MM.1S (cell line): ENCODE measurements around the gene HDLBP.

Source experiments
- DNase-seq: peaks from one replicate; pipeline ENCODE4 v3.0.0-alpha.2; 2015
- H2AFZ ChIP-seq: fragments of 300-600 bp; sonication (generic); 2 replicates; pipeline ENCODE4 v1.6.0; 2016; ENCODE audit warnings: antibody characterized with exemption, low read length
- H3F3A ChIP-seq: fragments of 300-600 bp; sonication (generic); 2 replicates; pipeline ENCODE4 v1.6.1; 2016; ENCODE audit warnings: mild to moderate bottlenecking, antibody characterized with exemption, low read length, moderate library complexity, mixed read lengths; ENCODE audit not compliant: insufficient read depth
- H3K27ac ChIP-seq: fragments of 300-600 bp; sonication (generic); 2 replicates; pipeline ENCODE4 v1.5.1; 2016; ENCODE audit warnings: mild to moderate bottlenecking, low read length
- H3K27me3 ChIP-seq: fragments of 300-600 bp; sonication (generic); replicated peaks from 2 replicates; pipeline ENCODE4 v1.6.0; 2016; ENCODE audit warnings: low read length; ENCODE audit not compliant: insufficient read depth
- H3K36me3 ChIP-seq: fragments of 300-600 bp; sonication (generic); replicated peaks from 2 replicates; pipeline ENCODE4 v1.6.1; 2016; ENCODE audit warnings: mild to moderate bottlenecking, low read length, mixed read lengths; ENCODE audit not compliant: insufficient read depth
- H3K4me1 ChIP-seq: fragments of 300-600 bp; sonication (generic); 2 replicates; pipeline ENCODE4 v1.6.1; 2016; ENCODE audit warnings: low read length, mixed read lengths
- H3K4me2 ChIP-seq: fragments of 300-600 bp; sonication (generic); 2 replicates; pipeline ENCODE4 v1.6.0; 2016; ENCODE audit warnings: low read depth, low read length
- H3K4me3 ChIP-seq: fragments of 300-600 bp; sonication (generic); 2 replicates; pipeline ENCODE4 v1.5.1; 2016; ENCODE audit warnings: low read length, mixed read lengths
- H3K79me2 ChIP-seq: fragments of 300-600 bp; sonication (generic); 2 replicates; pipeline ENCODE4 v1.6.1; 2016; ENCODE audit warnings: mixed run types, low read length, mixed read lengths
- H3K9ac ChIP-seq: fragments of 300-600 bp; sonication (generic); 2 replicates; pipeline ENCODE4 v1.6.1; 2016; ENCODE audit warnings: low read length, mixed read lengths
- H3K9me2 ChIP-seq: fragments of 300-600 bp; sonication (generic); replicated peaks from 2 replicates; pipeline ENCODE4 v1.6.1; 2016; ENCODE audit warnings: mild to moderate bottlenecking, low read length, mixed read lengths; ENCODE audit not compliant: insufficient read depth
- H3K9me3 ChIP-seq: fragments of 300-600 bp; sonication (generic); replicated peaks from 2 replicates; pipeline ENCODE4 v1.6.1; 2016; ENCODE audit warnings: mild to moderate bottlenecking, low read length, mixed read lengths; ENCODE audit not compliant: insufficient read depth
- H4K20me1 ChIP-seq: fragments of 300-600 bp; sonication (generic); 2 replicates; pipeline ENCODE4 v1.6.1; 2016; ENCODE audit warnings: mild to moderate bottlenecking, low read length, moderate library complexity, mixed read lengths; ENCODE audit not compliant: insufficient read depth
- CTCF ChIP-seq: fragments of 300-600 bp; sonication (generic); IDR thresholded peaks from 2 replicates; pipeline ENCODE4 v1.5.1; 2016; ENCODE audit warnings: antibody characterized with exemption, low read length, mixed read lengths
- EZH2 ChIP-seq: fragments of 300-600 bp; sonication (generic); optimal IDR thresholded peaks from 2 replicates; pipeline ENCODE3; 2017; ENCODE audit warnings: low read depth, mild to moderate bottlenecking, antibody characterized with exemption, low read length, mixed read lengths
- EZH2phosphoT487 ChIP-seq: fragments of 300-600 bp; sonication (generic); IDR thresholded peaks from 2 replicates; pipeline ENCODE4 v1.6.1; 2018; ENCODE audit warnings: antibody characterized with exemption, low read length

The HDLBP gene

GRCh38 chr2:241340631-241341163, 25.2 kb upstream of the HDLBP start:
- Histone ChIP-seq H3K27ac (peak overlapping the region; percentile 61), H3K9me3 (no peaks in the 10 kb centered on the region), H4K20me1 (no peaks in the 10 kb centered on the region), H3K9me2 (no peaks in the 10 kb centered on the region), H3K36me3 (peaks cover 6% of the 10 kb centered on the region; the same call in 1 of the 2 replicates), H3K4me3 (peak overlapping the region; percentile 4; the same call in 1 of the 2 replicates), H3K79me2 (peaks cover 43% of the 10 kb centered on the region), H2AFZ (no peak overlapping the region), H3F3A (peaks cover 38% of the 10 kb centered on the region), H3K27me3 (no peaks in the 10 kb centered on the region), H3K4me1 (peaks cover 44% of the 10 kb centered on the region), H3K4me2 (peak overlapping the region; percentile 71; the same call in 1 of the 2 replicates), H3K9ac (peak overlapping the region; percentile 0; the same call in 1 of the 2 replicates)
- DNase-seq: peak; percentile 82
- no peak for TF ChIP-seq EZH2

- Histone ChIP-seq H3K27me3 (no peaks in the 10 kb centered on the region), H3K36me3 (peaks cover 6% of the 10 kb centered on the region; the same call in 1 of the 2 replicates), H3K4me2 (peak overlapping the region; percentile 71), H3K9ac (peak overlapping the region; percentile 0; the same call in 1 of the 2 replicates), H3K9me3 (no peaks in the 10 kb centered on the region), H3F3A (peaks cover 45% of the 10 kb centered on the region), H3K4me3 (peak overlapping the region; percentile 11; the same call in 1 of the 2 replicates), H3K27ac (peak overlapping the region; percentile 61), H3K9me2 (no peaks in the 10 kb centered on the region), H3K79me2 (peaks cover 44% of the 10 kb centered on the region), H2AFZ (no peak overlapping the region), H3K4me1 (peaks cover 51% of the 10 kb centered on the region), H4K20me1 (no peaks in the 10 kb centered on the region)
- no peak for TF ChIP-seq EZH2
- no peak for TF ChIP-seq EZH2phosphoT487
- TF ChIP-seq CTCF: no peak
- peak; percentile 24 for DNase-seq
Measured at GRCh38 chr2:241339839-241340630, 24.6 kb upstream of the HDLBP start.

GRCh38 chr2:241334813-241335212, 19.3 kb upstream of the HDLBP start:
- Histone ChIP-seq H4K20me1 (no peaks in the 10 kb centered on the region), H3K27ac (no peak overlapping the region), H2AFZ (no peak overlapping the region), H3K4me1 (peaks cover 38% of the 10 kb centered on the region), H3K9me2 (no peaks in the 10 kb centered on the region), H3K9ac (no peak overlapping the region), H3K4me3 (no peak overlapping the region), H3K27me3 (no peaks in the 10 kb centered on the region), H3K4me2 (no peak overlapping the region), H3K9me3 (no peaks in the 10 kb centered on the region), H3K79me2 (peaks cover 29% of the 10 kb centered on the region), H3F3A (peaks cover 32% of the 10 kb centered on the region), H3K36me3 (peaks cover 6% of the 10 kb centered on the region; the same call in 1 of the 2 replicates)
- DNase-seq: no peak
- TF ChIP-seq EZH2 (no peak), EZH2phosphoT487 (no peak), CTCF (no peak)
